ENCODE data around the gene ATXN7.

ATXN7 gene

GRCh38 chr3:64048631-64049061 is 185.0 kb downstream of the ATXN7 start:
- DNase-seq (ENCODE audit: low read depth in 2 of 2) = no peak

- DNase-seq (ENCODE audit: low read depth in 2 of 2) = no peak
These were observed 185.5 kb downstream of the ATXN7 start for GRCh38 chr3:64049136-64049535.

GRCh38 chr3:64049832-64050231 is 186.2 kb downstream of the ATXN7 start:
- no peak for DNase-seq (ENCODE audit: low read depth in 2 of 2)

Measured in stimulated activated CD4-positive, alpha-beta T cell treated with anti-CD3 and anti-CD28 coated beads, Interleukin-15, amount 100 ng/mL, for 48 hours (primary cell).